ENCODE results near the gene CFAP70. TPM values are rescaled to one million over a fixed set of nuclear protein-coding genes. Genes with fewer than 3 reads are reported as not detected.

Gene CFAP70
- polyA plus RNA-seq, 1 experiment, result 0.24 TPM

DNA sequence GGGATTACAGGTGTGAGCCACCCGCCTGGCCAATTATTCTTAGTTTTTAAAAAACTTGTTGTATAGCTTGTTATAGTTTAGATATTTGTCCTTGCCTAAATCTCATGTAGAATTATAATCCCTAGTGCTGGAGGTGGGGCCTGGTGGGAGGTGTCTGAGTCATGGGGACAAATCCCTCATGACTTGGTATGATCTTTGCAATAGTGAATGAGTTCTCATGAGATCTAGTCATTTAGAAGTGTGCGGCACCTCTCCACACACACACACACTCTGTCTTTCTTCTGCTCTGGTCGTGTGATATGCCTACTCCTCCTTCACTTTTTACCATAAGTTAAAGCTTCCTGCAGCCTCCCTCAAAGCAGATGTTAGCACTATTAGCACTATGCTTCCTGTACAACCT lies 153.6 kb downstream of the CFAP70 start:
- ChIA-PET CTCF (no interaction called here), POLR2A (no interaction called here)
- no peaks in the 10 kb centered on the region for H3K27me3 ChIP-seq (ENCODE audit: control insufficient read depth, insufficient read depth, low read length)
- peaks cover 4% of the 10 kb centered on the region; the same call in 1 of the 2 replicates for H3K9me3 ChIP-seq (ENCODE audit: control insufficient read depth, insufficient read depth, low read length)
- DNase-seq (ENCODE audit: low read depth, low spot score), result no peak
- no peak overlapping the region for H3K27ac ChIP-seq (ENCODE audit: low read depth, low read length)
- TF ChIP-seq, protein P1, sequence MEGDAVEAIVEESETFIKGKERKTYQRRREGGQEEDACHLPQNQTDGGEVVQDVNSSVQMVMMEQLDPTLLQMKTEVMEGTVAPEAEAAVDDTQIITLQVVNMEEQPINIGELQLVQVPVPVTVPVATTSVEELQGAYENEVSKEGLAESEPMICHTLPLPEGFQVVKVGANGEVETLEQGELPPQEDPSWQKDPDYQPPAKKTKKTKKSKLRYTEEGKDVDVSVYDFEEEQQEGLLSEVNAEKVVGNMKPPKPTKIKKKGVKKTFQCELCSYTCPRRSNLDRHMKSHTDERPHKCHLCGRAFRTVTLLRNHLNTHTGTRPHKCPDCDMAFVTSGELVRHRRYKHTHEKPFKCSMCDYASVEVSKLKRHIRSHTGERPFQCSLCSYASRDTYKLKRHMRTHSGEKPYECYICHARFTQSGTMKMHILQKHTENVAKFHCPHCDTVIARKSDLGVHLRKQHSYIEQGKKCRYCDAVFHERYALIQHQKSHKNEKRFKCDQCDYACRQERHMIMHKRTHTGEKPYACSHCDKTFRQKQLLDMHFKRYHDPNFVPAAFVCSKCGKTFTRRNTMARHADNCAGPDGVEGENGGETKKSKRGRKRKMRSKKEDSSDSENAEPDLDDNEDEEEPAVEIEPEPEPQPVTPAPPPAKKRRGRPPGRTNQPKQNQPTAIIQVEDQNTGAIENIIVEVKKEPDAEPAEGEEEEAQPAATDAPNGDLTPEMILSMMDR (IDR thresholded peaks at IDR 0.05; ENCODE audit: low read depth, low read length), result no peak
- no peak overlapping the region for H3K4me3 ChIP-seq (ENCODE audit: low read depth, low read length)

Small RNA genes lying within 50 kb of the gene (small RNA-seq; reads per million reads assigned to genes)
- gene RF00019 (ENCODE audit: insufficient read length, low read depth), result not detected
- not detected for gene RNU6-833P (ENCODE audit: insufficient read length, low read depth)

Other genes starting within 250 kb of the CFAP70 start
- 1.4 TPM in 2 replicates for gene NUDT13, start 248.4 kb downstream of the CFAP70 start, polyA plus RNA-seq (2011; rRNA removed)
- 36.1 and 43.9 TPM in 2 replicates for gene ECD, start 190.9 kb downstream of the CFAP70 start, polyA plus RNA-seq (2011; rRNA removed)
- gene FAM149B1, start 190.7 kb downstream of the CFAP70 start, polyA plus RNA-seq (2011; rRNA removed), result 35.8 and 42.9 TPM in 2 replicates
- 13.1 and 18.7 TPM in 2 replicates for gene DNAJC9, start 111.6 kb downstream of the CFAP70 start, polyA plus RNA-seq (2011; rRNA removed)
- gene MRPS16, start 106.2 kb downstream of the CFAP70 start, polyA plus RNA-seq (2011; rRNA removed), result 67.7 and 77.8 TPM in 2 replicates
- 117 TPM in 2 replicates for gene ANXA7, start 55.2 kb upstream of the CFAP70 start, polyA plus RNA-seq (2011; rRNA removed)
- gene MSS51, start 74.7 kb upstream of the CFAP70 start, polyA plus RNA-seq (2011; rRNA removed), result 1.2 and 1.4 TPM in 2 replicates
- gene PPP3CB, start 137.2 kb upstream of the CFAP70 start, polyA plus RNA-seq (2011; rRNA removed), result 35.9 and 41.8 TPM in 2 replicates
- 8.6 and 11.2 TPM in 2 replicates for gene USP54, start 232.5 kb upstream of the CFAP70 start, polyA plus RNA-seq (2011; rRNA removed)